Activated CD4-positive, alpha-beta T cell treated with anti-CD3 and anti-CD28 coated beads, Interleukin-2, amount 50 U/mL, for 4 hours (primary cell): Measurements from ENCODE around the gene IDH2.
"Not testable (repeated sequence)": the region's sequence is repeated elsewhere in the genome, so short reads cannot be mapped to it uniquely, and the experiment has no call there.

Experiments used
- DNase-seq, 2 experiments: peaks; one replicate each; pipeline ENCODE4 v3.0.0-alpha.2; 2020

IDH2 gene

DNA sequence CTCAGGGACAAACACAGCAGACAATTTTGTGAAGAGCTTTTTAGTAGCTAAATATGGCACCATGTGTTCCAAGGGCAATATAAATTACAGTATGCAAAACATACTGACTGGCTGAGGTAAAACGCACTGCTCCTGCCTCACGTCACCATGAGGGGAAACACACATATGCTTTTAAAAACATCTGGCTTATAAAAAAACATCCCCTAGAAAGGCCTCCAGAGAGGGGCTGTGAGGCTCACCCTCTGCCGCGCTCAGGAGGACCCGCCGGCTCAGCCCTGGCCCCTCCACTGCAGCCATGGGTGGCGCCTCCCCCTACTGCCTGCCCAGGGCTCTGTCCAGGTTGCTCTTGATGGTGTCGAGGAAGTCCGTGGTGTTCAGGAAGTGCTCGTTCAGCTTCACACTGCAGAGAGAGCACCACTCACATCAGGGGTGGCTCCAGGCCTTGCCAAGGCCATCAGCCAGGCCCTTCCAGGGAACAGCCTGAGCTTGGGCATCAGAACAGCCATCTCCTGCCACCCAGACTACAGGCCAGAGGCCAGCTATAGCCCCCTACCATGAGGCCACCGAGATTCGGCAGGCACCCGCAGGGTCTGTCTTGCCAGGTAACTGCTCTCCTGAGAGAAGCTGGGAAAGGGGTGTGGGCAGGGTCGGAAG lies 18.2 kb downstream of the IDH2 start:
- no peak for DNase-seq

DNA sequence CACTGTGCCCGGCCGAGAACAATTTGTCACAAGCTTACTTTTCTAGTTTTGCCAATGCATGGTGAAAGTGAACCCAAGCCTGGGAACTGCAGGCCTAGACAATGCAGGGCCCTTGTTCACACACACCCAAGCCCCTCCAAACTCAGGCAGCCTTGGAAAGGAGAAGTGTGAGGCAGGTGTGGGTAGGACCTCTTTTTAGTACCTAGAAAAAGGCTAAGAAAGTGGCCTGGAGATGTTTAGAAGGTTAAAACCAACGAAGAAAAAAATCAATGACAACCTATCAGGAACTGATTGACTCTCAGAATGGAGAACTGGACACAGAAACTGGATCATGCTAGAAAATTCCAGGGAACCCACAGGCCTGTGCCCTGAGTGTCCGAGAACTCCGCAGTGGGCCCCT lies 18.8 kb downstream of the IDH2 start:
- DNase-seq = no peak

DNA sequence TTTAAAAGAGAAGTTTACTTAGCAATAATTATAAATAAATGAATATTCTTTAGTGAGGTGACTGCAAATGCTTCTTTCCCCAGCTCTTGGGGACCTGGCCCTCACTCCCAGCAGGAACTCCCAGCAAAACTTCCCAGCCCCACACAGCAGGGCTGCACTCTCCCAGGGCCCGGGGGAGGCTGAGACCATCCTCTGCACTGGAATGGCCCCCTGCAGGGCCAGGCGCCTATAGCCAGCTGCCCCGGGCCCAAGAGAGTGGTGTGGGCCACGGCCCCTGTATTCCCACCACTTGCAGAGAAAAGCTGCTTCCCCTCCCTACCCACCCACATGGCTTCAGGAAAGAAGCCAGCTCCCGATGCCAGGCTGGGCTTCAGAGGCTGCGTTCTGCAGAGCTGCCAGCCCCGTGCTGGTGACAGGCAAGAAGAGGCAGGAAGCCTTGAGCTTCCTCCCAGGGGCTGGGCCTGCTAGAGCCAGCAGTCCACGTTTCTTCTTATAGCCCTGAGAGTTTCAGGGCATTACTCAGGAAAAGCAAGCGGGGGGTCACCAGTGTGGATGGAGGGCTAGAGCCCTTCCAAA lies 20.0 kb downstream of the IDH2 start:
- DNase-seq = no peak

GRCh38 chr15:90080818-90081393 lies 21.4 kb downstream of the IDH2 start:
- no peak for DNase-seq

GRCh38 chr15:90080458-90080755 lies 21.9 kb downstream of the IDH2 start:
- no peak for DNase-seq

DNA sequence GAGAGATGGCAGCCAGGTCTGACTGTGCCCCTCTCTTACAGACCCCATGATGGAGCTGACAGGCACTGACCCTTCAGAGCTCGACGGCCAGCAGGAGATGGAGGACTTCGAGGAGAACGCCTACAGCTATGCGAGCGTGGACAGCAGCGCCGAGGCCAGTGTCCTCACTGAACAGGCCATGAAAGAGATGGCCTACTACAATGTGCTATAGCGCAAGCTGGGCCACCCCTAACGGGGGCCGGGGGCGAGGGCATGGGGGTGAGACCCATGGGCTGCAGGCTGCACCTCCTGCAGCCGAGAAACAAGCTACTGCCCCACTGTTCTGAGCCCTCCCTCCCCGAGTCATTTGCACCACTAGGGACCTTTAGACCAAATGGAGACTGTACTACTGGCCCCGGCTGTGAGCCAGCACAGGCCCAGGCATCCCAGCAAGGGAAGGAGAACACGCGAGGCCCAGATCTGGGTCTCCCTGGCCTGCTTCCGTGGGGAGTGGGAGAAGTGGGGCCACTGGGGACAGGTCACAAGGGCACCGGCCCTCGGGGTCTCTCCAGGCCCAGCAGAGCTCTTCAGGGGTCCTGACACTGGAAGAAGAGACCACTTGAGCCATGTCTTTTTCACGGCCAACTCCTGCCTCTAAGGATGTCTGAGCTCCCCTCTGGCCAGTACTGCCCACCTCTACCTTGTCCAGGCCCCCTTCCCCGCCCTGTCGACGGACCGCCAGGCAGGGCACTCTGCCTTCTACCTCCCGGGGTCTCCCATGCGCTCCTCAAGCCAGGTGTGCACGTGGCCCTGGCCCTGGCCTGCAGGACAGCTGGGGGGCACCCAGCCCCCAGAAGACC lies 22.4 kb downstream of the IDH2 start:
- DNase-seq = no peak

- no peak for DNase-seq
These were observed 23.3 kb downstream of the IDH2 start for GRCh38 chr15:90078965-90079364.

GRCh38 chr15:90076716-90077115 lies 25.6 kb downstream of the IDH2 start:
- DNase-seq = no peak

DNA sequence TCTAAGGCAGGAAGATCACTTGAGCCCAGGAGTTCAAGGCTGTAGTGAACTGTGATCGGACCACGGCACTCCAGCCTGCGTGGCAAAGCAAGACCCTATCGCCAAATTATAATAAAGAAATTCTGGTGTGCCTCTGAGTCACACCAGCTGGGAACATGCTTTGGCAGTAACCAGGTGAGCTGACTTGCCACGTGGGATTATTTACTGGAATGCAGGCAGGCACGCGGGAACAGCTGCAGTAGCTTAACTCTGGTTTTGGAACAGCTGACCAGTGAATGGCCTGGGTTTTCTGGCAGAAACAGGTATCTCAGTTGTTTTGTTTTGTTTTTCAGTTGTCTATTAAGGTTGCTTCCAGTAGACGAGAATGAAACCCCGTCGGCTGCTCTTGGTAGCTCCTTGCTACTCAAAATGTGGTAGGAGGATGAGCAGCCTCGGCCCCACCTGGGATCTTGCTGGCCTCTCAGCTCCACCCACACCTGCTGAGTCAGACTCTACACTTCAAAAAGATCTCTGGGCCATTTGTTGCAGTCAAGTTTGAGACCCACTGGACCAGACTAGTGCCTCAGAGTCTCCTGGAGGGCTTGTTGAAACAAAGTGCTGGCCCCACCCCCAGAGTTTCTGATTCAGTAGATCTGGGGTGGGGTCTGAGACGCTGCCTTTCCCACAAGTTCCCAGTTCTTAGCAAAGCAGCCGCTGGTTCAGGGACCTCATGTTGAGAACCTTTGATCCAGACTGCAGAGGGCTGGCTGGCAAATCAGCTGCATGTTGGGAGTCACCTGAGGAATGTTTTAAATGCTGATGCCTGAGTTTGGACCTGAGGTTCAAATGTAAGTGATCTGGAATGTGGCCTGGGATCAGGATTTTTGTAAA lies 26.6 kb downstream of the IDH2 start:
- DNase-seq = no peak

- DNase-seq = no peak
These were observed 27.4 kb downstream of the IDH2 start for GRCh38 chr15:90074916-90075315.

DNA sequence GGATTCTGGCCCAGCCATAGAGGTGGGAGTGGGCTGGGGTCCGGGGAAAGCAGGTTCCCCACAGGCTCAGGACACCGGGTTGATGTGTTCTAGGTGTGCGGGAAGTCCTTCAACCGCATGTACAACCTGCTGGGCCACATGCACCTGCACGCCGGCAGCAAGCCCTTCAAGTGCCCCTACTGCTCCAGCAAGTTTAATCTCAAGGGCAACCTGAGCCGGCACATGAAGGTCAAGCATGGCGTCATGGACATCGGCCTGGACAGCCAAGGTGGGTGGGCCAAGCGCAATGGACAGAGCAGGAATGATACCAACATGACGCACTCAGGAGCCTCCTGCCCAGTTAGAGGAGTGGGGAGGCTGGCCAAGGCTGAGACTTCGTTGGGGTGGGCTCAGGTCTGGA lies 28.2 kb downstream of the IDH2 start:
- DNase-seq = no peak

GRCh38 chr15:90072978-90073640 lies 29.2 kb downstream of the IDH2 start:
- DNase-seq = no peak

DNA sequence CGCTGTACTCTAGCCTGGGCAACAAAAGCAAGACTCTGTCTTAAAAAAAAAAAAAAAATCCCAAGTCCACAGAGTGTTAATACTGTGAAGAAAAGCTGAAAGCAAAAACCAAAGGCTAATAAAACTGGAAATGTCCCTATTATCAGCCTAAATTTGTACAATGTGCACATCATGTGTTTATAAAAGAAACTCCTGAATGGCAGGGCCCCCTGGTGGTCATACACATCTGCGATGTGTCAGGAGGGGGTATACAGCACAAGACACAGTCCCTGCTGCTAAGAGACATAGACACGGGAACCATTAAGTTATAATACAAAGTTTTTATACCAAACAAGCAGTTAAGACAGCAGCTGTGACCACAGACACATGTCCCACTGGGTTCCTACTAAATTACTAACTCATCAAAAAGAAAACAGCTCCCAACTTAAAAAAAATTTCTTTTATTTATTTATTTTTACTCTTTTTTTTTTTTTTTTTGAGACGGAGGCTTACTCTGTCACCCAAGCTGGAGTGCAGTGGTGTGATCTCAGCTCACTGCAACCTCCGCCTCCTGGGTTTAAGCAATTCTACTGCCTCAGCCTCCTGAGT lies 31.0 kb downstream of the IDH2 start:
- DNase-seq = peak; percentile 74 to 79

- not testable (repeated sequence) for DNase-seq
These were observed 31.6 kb downstream of the IDH2 start for GRCh38 chr15:90070623-90071022.

- no peak for DNase-seq
These were observed 34.2 kb downstream of the IDH2 start for GRCh38 chr15:90067953-90068606.

DNA sequence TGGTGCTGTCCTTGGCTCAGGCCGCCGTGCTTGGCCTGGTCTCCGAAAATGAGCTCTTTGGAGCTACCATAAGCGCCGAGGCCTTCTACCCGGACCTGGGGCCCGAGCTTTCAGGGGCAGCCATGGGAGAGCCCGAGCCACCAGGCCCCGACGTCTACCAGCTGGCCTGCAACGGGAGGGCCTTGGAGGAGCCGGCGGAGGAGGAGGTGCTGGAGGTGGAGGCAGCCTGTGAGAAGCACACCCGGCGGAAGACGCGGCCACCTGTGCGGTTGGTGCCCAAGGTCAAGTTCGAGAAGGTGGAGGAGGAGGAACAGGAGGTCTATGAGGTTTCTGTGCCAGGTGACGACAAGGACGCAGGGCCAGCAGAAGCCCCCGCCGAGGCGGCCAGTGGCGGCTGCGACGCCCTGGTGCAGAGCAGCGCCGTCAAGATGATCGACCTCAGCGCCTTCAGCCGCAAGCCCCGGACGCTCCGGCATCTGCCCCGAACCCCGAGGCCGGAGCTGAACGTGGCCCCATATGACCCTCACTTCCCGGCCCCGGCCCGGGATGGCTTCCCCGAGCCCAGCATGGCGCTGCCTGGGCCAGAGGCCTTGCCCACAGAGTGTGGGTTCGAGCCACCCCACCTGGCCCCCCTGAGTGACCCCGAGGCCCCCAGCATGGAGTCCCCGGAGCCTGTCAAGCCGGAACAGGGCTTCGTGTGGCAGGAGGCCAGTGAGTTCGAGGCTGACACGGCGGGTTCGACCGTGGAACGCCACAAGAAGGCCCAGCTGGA lies 34.9 kb downstream of the IDH2 start:
- DNase-seq = no peak

- no peak for DNase-seq
These were observed 36.6 kb downstream of the IDH2 start for GRCh38 chr15:90065682-90066049.

DNA sequence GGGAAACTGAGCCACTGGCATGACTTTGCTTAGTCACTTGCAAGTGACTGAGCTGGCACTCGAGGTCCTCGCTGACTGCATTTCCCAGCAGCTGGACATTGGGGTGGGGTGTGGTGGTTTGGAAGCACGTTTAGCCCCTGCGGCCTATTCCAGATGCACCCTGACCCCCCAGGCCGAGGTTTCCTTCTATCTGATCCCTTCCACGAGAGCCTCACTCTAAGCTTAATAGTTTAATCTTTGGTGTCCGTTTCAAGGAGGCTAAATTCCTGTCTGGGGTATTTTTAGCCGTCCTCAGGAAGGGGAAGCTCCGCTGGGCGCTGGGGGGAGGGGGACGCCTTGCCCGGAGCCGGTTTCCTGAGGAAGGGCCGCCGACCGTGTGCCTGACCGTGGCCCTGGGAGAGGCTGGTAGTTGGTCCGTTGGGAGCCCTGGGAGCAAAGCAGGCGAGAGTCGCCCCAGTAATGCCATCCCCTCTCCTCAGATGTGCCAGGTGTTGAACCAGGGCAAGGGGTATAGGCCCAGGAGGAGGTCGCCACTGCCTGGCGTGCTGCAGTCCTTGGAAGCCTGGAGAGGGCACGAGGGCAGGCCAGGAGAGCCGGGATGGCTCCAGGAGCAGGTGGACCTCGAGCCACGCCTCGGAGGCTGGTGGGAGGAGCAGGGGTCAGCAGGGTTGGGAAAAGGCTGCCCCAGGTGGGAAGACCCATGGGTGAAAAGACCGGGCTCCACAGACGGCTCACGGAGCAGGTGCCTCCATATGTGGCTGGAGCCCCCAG lies 37.2 kb downstream of the IDH2 start:
- no peak for DNase-seq

- no peak for DNase-seq
These were observed 38.5 kb downstream of the IDH2 start for GRCh38 chr15:90063770-90064247.
